H9 (cell line): Measurements from ENCODE around the gene GNA12. TPM values are rescaled to one million over a fixed set of nuclear protein-coding genes. Genes with fewer than 3 reads are reported as not detected.

Source experiments
- DNase-seq: peaks from one replicate; pipeline ENCODE4 v3.0.0-alpha.2; 2017
- H2AFZ ChIP-seq: one replicate; pipeline ENCODE4 v1.6.1; 2013; ENCODE audit warnings: mild to moderate bottlenecking, low read length, control low read depth, moderate library complexity
- H2AK5ac ChIP-seq: 2 replicates; pipeline ENCODE4 v1.6.1; 2013; ENCODE audit warnings: low read length, control low read depth, mixed read lengths; ENCODE audit not compliant: insufficient read length
- H2BK120ac ChIP-seq: one replicate; pipeline ENCODE4 v1.6.1; 2013; ENCODE audit warnings: low read depth, mild to moderate bottlenecking, low read length, control low read depth, inconsistent platforms; ENCODE audit not compliant: poor library complexity, severe bottlenecking
- H2BK12ac ChIP-seq: 2 replicates; pipeline ENCODE4 v1.6.1; 2013; ENCODE audit warnings: low read length, control low read depth, mixed read lengths, low read depth; ENCODE audit not compliant: insufficient read length
- H2BK15ac ChIP-seq: 2 replicates; pipeline ENCODE4 v1.6.1; 2013; ENCODE audit warnings: low read depth, low read length, control low read depth
- H2BK20ac ChIP-seq: one replicate; pipeline ENCODE4 v1.6.1; 2013; ENCODE audit warnings: low read depth, mild to moderate bottlenecking, low read length, control low read depth, inconsistent platforms; ENCODE audit not compliant: poor library complexity, severe bottlenecking
- H2BK5ac ChIP-seq: 2 replicates; pipeline ENCODE4 v1.6.1; 2013; ENCODE audit warnings: low read length, control low read depth, mixed read lengths; ENCODE audit not compliant: insufficient read length
- H3K14ac ChIP-seq: 2 replicates; pipeline ENCODE4 v1.6.1; 2013; ENCODE audit warnings: low read length, control low read depth; ENCODE audit not compliant: insufficient read depth
- H3K18ac ChIP-seq: 2 replicates; pipeline ENCODE4 v1.6.1; 2013; ENCODE audit warnings: low read depth, mild to moderate bottlenecking, mixed read lengths, low read length, control low read depth; ENCODE audit not compliant: insufficient read length
- H3K23ac ChIP-seq: 2 replicates; pipeline ENCODE4 v1.6.1; 2013; ENCODE audit warnings: low read length, control low read depth, mixed read lengths, low read depth; ENCODE audit not compliant: insufficient read length
- H3K23me2 ChIP-seq: 2 replicates; pipeline ENCODE4 v1.6.1; 2013; ENCODE audit warnings: low read depth, mild to moderate bottlenecking, mixed read lengths, low read length, control low read depth; ENCODE audit not compliant: insufficient read length, poor library complexity, severe bottlenecking
- H3K27ac ChIP-seq: 2 replicates; pipeline ENCODE4 v1.5.1; 2013; ENCODE audit warnings: low read length, control low read depth, mixed read lengths, low read depth; ENCODE audit not compliant: insufficient read length
- H3K27me3 ChIP-seq: 2 replicates; pipeline ENCODE4 v1.6.1; 2013; ENCODE audit warnings: low read length, control low read depth, inconsistent platforms; ENCODE audit not compliant: insufficient read depth
- H3K4ac ChIP-seq: 2 replicates; pipeline ENCODE4 v1.6.1; 2013; ENCODE audit warnings: low read depth, mild to moderate bottlenecking, control low read depth, inconsistent platforms, low read length, moderate library complexity
- H3K4me1 ChIP-seq: 2 replicates; pipeline ENCODE4 v1.6.1; 2013; ENCODE audit warnings: low read length, control low read depth, inconsistent platforms; ENCODE audit not compliant: insufficient read depth
- H3K4me2 ChIP-seq: 2 replicates; pipeline ENCODE4 v1.6.1; 2013; ENCODE audit warnings: low read length, control low read depth, mixed read lengths; ENCODE audit not compliant: insufficient read length, insufficient read depth
- H3K56ac ChIP-seq: 2 replicates; pipeline ENCODE4 v1.6.1; 2013; ENCODE audit warnings: low read depth, mild to moderate bottlenecking, mixed read lengths, low read length, control low read depth; ENCODE audit not compliant: insufficient read length
- H3K79me1 ChIP-seq: 2 replicates; pipeline ENCODE4 v1.6.1; 2013; ENCODE audit warnings: low read depth, mild to moderate bottlenecking, moderate library complexity, low read length, control low read depth, inconsistent platforms; ENCODE audit not compliant: insufficient read depth, poor library complexity, severe bottlenecking
- H3K79me2 ChIP-seq: 2 replicates; pipeline ENCODE4 v1.6.1; 2013; ENCODE audit warnings: low read length, control low read depth, inconsistent platforms; ENCODE audit not compliant: insufficient read depth
- H3K9ac ChIP-seq: 2 replicates; pipeline ENCODE4 v1.6.1; 2013; ENCODE audit warnings: low read length, control low read depth, mixed read lengths; ENCODE audit not compliant: insufficient read length; ENCODE audit errors: extremely low read depth
- H3K9me3 ChIP-seq: one replicate; pipeline ENCODE4 v1.6.1; 2013; ENCODE audit warnings: low read depth, low read length, inconsistent platforms; ENCODE audit not compliant: control insufficient read depth
- H3T11ph ChIP-seq: one replicate; pipeline ENCODE4 v1.6.1; 2013; ENCODE audit warnings: mild to moderate bottlenecking, low read length, control low read depth, inconsistent platforms
- H4K20me1 ChIP-seq: one replicate; pipeline ENCODE4 v1.6.1; 2013; ENCODE audit not compliant: control insufficient read depth, insufficient read length, insufficient read depth
- H4K5ac ChIP-seq: 2 replicates; pipeline ENCODE4 v1.6.1; 2013; ENCODE audit warnings: low read depth, mild to moderate bottlenecking, mixed read lengths, low read length, control low read depth; ENCODE audit not compliant: insufficient read length
- H4K8ac ChIP-seq: replicated peaks from 2 replicates; pipeline ENCODE4 v1.6.1; 2013; ENCODE audit warnings: low read length, control low read depth, mixed read lengths, low read depth; ENCODE audit not compliant: insufficient read length
- H4K91ac ChIP-seq: 2 replicates; pipeline ENCODE4 v1.6.1; 2013; ENCODE audit warnings: low read depth, mild to moderate bottlenecking, moderate library complexity, mixed read lengths, low read length, control low read depth; ENCODE audit not compliant: insufficient read length
- H3K27ac Mint-ChIP-seq, 3 experiments: 2 replicates in 2 of 3; 3 replicates in 1 of 3; pipeline ENCODE4 v1.8.0; 2020 to 2021; ENCODE audit warnings: mixed read lengths in 3 of 3, mild to moderate bottlenecking in 1 of 3, moderate library complexity in 1 of 3
- H3K27me3 Mint-ChIP-seq: 2 replicates; pipeline ENCODE4 v1.8.0; 2021; ENCODE audit warnings: low read depth, mild to moderate bottlenecking, moderate library complexity, mixed read lengths
- H3K36me3 Mint-ChIP-seq, 3 experiments: 2 replicates in 2 of 3; 3 replicates in 1 of 3; pipeline ENCODE4 v1.8.0; 2020 to 2021; ENCODE audit warnings: low read depth in 3 of 3, mixed read lengths in 3 of 3; ENCODE audit not compliant: insufficient read depth in 1 of 3
- H3K4me1 Mint-ChIP-seq, 2 experiments: 2 replicates each; pipeline ENCODE4 v1.8.0; 2020; ENCODE audit warnings: mixed read lengths in 2 of 2
- H3K4me3 Mint-ChIP-seq, 2 experiments: 2 replicates in 1 of 2; 3 replicates in 1 of 2; pipeline ENCODE4 v1.8.0; 2020 to 2021; ENCODE audit warnings: mild to moderate bottlenecking in 2 of 2, mixed read lengths in 2 of 2, moderate library complexity in 1 of 2
- H3K9me3 Mint-ChIP-seq, 2 experiments: 2 replicates in 1 of 2; 3 replicates in 1 of 2; pipeline ENCODE4 v1.8.0; 2020; ENCODE audit warnings: mild to moderate bottlenecking in 2 of 2, mixed read lengths in 2 of 2, moderate library complexity in 1 of 2
- WGBS: extraction: QIAGEN DNeasy Blood & Tissue Kit; methylation state at CpG from one replicate; pipeline ENCODE4 v1.1.7; 2013; ENCODE audit warnings: missing lambda C conversion rate, low lambda C conversion rate, mixed read lengths; ENCODE audit not compliant: insufficient read length; ENCODE audit errors: extremely low coverage; 5-methylcytosine and 5-hydroxymethylcytosine counted together
- total RNA-seq: library from RNA; stranded (reverse); gene quantifications from 2 replicates; pipeline ENCODE4 v1.2.1, GENCODE V29; 2021
- TF ChIP-seq, protein P1 (sequence below): fragments of 200-600 bp; sonication (generic); conservative IDR thresholded peaks from 3 replicates; pipeline ENCODE4 v1.8.0; 2021; ENCODE audit warnings: antibody characterized with exemption, mild to moderate bottlenecking

Gene GNA12
- total RNA-seq, 1 experiment from 2014 or later: 60.2 TPM

DNA sequence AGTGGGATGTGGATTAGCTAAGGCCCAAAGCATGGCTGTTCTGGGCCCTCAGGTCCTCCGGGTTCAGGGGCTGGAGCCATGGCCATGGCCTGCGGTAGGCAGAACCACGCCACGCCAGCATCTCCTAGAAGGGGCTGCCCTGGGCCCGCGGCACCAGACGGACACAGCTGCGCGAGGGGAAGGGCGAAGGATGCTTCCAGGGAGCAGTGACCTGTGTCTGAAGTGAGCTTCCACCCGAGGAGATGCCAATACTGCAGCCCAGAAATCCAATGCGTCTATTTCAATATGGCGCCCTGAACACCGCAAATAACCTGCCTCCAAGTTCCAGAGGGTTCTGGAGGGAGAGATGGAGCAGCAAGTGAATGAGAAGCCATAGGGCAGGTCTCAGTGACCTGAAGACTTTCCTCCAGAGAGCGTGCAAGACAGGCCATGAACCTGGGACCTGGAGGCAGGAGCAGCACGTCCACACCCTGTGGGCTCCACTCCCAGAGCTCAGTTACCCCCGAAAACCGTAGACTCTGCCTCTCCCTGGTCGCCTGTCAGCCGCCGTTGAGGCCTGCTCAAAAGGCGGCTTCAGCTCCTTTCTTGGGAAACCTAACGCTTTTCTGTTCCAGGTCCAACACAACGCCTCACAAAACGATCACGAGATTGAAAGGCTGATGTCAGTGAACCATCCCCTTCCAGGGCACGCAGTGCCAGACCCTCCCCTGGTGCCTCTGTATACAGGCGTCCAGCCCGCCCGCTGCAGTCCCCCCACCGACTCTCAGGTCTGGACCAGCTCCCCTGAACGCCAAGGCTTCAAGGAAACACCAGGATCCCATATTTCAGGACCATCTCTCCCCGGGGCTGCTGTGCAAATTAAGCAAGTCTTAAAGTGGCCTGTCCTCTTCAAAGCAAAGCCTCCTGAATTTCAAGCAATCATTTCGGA is 118.7 kb downstream of the GNA12 start:
- H3K36me3 Mint-ChIP-seq: peaks cover 34 to 48% (median 39%) of the 10 kb centered on the region in 3 experiments; a peak in 6 of 7 replicates

More for the DNA sequence above, 118.7 kb downstream of the GNA12 start:
- DNase-seq: no peak
- Histone ChIP-seq H3K79me1 (no peaks in the 10 kb centered on the region), H3K4me2 (no peak overlapping the region), H3K23me2 (no peaks in the 10 kb centered on the region), H2BK12ac (no peak overlapping the region), H3K4ac (no peak overlapping the region), H3K56ac (no peak overlapping the region), H4K5ac (no peak overlapping the region), H3T11ph (no peak overlapping the region), H2BK15ac (no peak overlapping the region), H3K18ac (no peak overlapping the region), H3K4me1 (no peaks in the 10 kb centered on the region), H3K14ac (no peak overlapping the region), H2BK120ac (no peak overlapping the region), H2BK20ac (no peak overlapping the region), H4K91ac (no peak overlapping the region), H3K79me2 (no peaks in the 10 kb centered on the region), H3K9me3 (no peaks in the 10 kb centered on the region), H3K27me3 (no peaks in the 10 kb centered on the region), H4K8ac (no peak overlapping the region), H2AFZ (no peak overlapping the region), H3K23ac (no peak overlapping the region), H3K27ac (no peak overlapping the region), H2BK5ac (no peak overlapping the region), H3K9ac (no peak overlapping the region), H4K20me1 (no peaks in the 10 kb centered on the region), H2AK5ac (no peak overlapping the region)
- TF ChIP-seq, protein P1, sequence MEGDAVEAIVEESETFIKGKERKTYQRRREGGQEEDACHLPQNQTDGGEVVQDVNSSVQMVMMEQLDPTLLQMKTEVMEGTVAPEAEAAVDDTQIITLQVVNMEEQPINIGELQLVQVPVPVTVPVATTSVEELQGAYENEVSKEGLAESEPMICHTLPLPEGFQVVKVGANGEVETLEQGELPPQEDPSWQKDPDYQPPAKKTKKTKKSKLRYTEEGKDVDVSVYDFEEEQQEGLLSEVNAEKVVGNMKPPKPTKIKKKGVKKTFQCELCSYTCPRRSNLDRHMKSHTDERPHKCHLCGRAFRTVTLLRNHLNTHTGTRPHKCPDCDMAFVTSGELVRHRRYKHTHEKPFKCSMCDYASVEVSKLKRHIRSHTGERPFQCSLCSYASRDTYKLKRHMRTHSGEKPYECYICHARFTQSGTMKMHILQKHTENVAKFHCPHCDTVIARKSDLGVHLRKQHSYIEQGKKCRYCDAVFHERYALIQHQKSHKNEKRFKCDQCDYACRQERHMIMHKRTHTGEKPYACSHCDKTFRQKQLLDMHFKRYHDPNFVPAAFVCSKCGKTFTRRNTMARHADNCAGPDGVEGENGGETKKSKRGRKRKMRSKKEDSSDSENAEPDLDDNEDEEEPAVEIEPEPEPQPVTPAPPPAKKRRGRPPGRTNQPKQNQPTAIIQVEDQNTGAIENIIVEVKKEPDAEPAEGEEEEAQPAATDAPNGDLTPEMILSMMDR: no peak
- Mint-ChIP-seq H3K9me3 (no peaks in the 10 kb centered on the region), H3K4me1 (peaks cover 2 to 6% of the 10 kb centered on the region in 2 experiments; a peak in 2 of 4 replicates), H3K27ac (peak overlapping the region; percentile 47 to 91 (median 62); a peak in 5 of 7 replicates), H3K4me3 (no peak overlapping the region), H3K27me3 (no peaks in the 10 kb centered on the region)
- WGBS: no CpG with 5 or more reads among the region's 34 CpGs
